Mucosa of stomach (tissue), 1 donor: ENCODE measurements around the gene NDUFV1.

Source experiments
- H3K27me3 ChIP-seq: one replicate; pipeline ENCODE4 v1.7.0; 2013; ENCODE audit warnings: mild to moderate bottlenecking, low read length; ENCODE audit not compliant: control insufficient read depth, insufficient read depth
- H3K36me3 ChIP-seq: one replicate; pipeline ENCODE4 v1.7.0; 2013; ENCODE audit warnings: low read length; ENCODE audit not compliant: control insufficient read depth, insufficient read depth
- H3K4me1 ChIP-seq: one replicate; pipeline ENCODE4 v1.7.0; 2013; ENCODE audit warnings: mild to moderate bottlenecking, low read length; ENCODE audit not compliant: control insufficient read depth, insufficient read depth
- H3K4me3 ChIP-seq: one replicate; pipeline ENCODE4 v1.7.0; 2013; ENCODE audit warnings: low read length
- H3K9ac ChIP-seq: one replicate; pipeline ENCODE4 v1.7.0; 2013; ENCODE audit warnings: mild to moderate bottlenecking, low read length, moderate library complexity
- H3K9me3 ChIP-seq: one replicate; pipeline ENCODE4 v1.7.0; 2013; ENCODE audit warnings: mild to moderate bottlenecking, low read length, moderate library complexity; ENCODE audit not compliant: control insufficient read depth
- donor health status: Pancreatic carcinoma.

Gene NDUFV1

GRCh38 chr11:67606093-67606491 lies 644 bp upstream of the NDUFV1 start:
- Histone ChIP-seq H3K27me3 (no peaks in the 10 kb centered on the region), H3K9ac (peak overlapping the region; percentile 93), H3K4me3 (peak overlapping the region; percentile 83), H3K9me3 (no peaks in the 10 kb centered on the region), H3K4me1 (peaks cover 15% of the 10 kb centered on the region), H3K36me3 (peaks cover 9% of the 10 kb centered on the region)

DNA sequence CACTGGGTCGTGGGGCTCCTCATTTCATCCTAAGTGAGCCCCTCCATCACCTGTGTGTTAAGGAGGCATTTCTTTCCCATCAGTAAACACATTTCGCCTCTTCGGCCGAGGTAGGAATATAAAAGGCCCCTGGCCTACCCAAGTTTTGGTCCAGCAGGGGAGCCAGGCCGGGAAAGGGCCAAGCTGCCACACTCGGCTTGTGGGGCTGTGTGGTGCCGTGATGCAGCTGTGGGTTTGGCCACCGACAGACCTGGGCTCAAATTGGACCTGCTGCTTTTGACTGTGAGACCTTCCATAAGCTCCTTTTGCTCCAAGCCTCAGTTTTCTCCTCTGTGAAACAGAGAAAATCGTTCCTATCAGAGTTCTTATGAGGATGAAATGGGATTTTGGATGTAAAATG lies 771 bp downstream of the NDUFV1 start:
- H3K9me3 ChIP-seq = no peaks in the 10 kb centered on the region
- H3K36me3 ChIP-seq = peaks cover 9% of the 10 kb centered on the region
- H3K27me3 ChIP-seq = no peaks in the 10 kb centered on the region
- H3K4me1 ChIP-seq = peaks cover 15% of the 10 kb centered on the region
- H3K9ac ChIP-seq = peak overlapping the region; percentile 93
- peak overlapping the region; percentile 83 for H3K4me3 ChIP-seq

DNA sequence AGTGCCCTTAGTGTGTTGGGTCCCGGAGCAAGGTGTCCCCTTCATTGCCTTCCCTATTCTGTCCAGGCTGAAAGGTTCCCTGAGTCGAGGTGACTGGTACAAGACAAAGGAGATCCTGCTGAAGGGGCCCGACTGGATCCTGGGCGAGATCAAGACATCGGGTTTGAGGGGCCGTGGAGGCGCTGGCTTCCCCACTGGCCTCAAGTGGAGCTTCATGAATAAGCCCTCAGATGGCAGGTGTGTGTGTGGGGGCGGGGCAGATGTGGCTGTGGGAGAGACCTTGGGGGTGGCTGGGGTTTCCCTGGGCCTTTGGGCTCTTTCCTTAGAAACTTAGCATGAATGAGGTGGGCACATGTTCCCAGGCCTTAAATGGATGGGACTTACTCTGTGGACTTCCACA lies 1.8 kb downstream of the NDUFV1 start:
- Histone ChIP-seq H3K4me1 (peaks cover 18% of the 10 kb centered on the region), H3K9ac (no peak overlapping the region), H3K27me3 (no peaks in the 10 kb centered on the region), H3K9me3 (no peaks in the 10 kb centered on the region), H3K4me3 (no peak overlapping the region), H3K36me3 (peaks cover 9% of the 10 kb centered on the region)

DNA sequence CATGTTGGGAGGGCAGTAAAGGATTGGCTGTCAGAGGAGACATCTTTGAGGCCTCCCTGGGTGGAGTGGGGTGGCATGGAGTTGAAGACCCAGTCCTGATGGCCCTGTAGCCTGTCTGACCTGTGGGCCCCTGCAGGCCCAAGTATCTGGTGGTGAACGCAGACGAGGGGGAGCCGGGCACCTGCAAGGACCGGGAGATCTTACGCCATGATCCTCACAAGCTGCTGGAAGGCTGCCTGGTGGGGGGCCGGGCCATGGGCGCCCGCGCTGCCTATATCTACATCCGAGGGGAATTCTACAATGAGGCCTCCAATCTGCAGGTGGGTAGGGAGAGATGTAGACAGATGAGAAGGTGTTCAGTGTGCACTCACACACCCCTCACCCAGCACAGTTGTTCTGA lies 2.6 kb downstream of the NDUFV1 start:
- Histone ChIP-seq H3K9ac (no peak overlapping the region), H3K9me3 (no peaks in the 10 kb centered on the region), H3K4me3 (no peak overlapping the region), H3K27me3 (no peaks in the 10 kb centered on the region), H3K4me1 (peaks cover 26% of the 10 kb centered on the region), H3K36me3 (peaks cover 9% of the 10 kb centered on the region)

GRCh38 chr11:67610302-67610868 lies 3.6 kb downstream of the NDUFV1 start:
- Histone ChIP-seq H3K9ac (no peak overlapping the region), H3K4me3 (no peak overlapping the region), H3K27me3 (peaks cover 6% of the 10 kb centered on the region), H3K36me3 (peaks cover 9% of the 10 kb centered on the region), H3K4me1 (peaks cover 32% of the 10 kb centered on the region), H3K9me3 (no peaks in the 10 kb centered on the region)

GRCh38 chr11:67611165-67611564 lies 4.4 kb downstream of the NDUFV1 start:
- peaks cover 12% of the 10 kb centered on the region for H3K27me3 ChIP-seq
- H3K9me3 ChIP-seq = no peaks in the 10 kb centered on the region
- H3K4me3 ChIP-seq = no peak overlapping the region
- H3K36me3 ChIP-seq = peaks cover 9% of the 10 kb centered on the region
- peaks cover 32% of the 10 kb centered on the region for H3K4me1 ChIP-seq
- H3K9ac ChIP-seq = no peak overlapping the region

GRCh38 chr11:67611704-67612587 lies 5.2 kb downstream of the NDUFV1 start:
- Histone ChIP-seq H3K9ac (no peak overlapping the region), H3K27me3 (peaks cover 18% of the 10 kb centered on the region), H3K4me1 (peaks cover 36% of the 10 kb centered on the region), H3K4me3 (no peak overlapping the region), H3K9me3 (no peaks in the 10 kb centered on the region), H3K36me3 (peaks cover 9% of the 10 kb centered on the region)

GRCh38 chr11:67612751-67613150 lies 6.0 kb downstream of the NDUFV1 start:
- Histone ChIP-seq H3K9ac (no peak overlapping the region), H3K9me3 (no peaks in the 10 kb centered on the region), H3K36me3 (peaks cover 9% of the 10 kb centered on the region), H3K27me3 (peaks cover 18% of the 10 kb centered on the region), H3K4me1 (peaks cover 28% of the 10 kb centered on the region), H3K4me3 (no peak overlapping the region)

- Histone ChIP-seq H3K9ac (peak overlapping the region; percentile 75), H3K27me3 (peaks cover 18% of the 10 kb centered on the region), H3K4me3 (peak overlapping the region; percentile 31), H3K36me3 (peaks cover 9% of the 10 kb centered on the region), H3K9me3 (no peaks in the 10 kb centered on the region), H3K4me1 (peaks cover 21% of the 10 kb centered on the region)
These were observed 6.7 kb downstream of the NDUFV1 start for GRCh38 chr11:67613313-67613959.

DNA sequence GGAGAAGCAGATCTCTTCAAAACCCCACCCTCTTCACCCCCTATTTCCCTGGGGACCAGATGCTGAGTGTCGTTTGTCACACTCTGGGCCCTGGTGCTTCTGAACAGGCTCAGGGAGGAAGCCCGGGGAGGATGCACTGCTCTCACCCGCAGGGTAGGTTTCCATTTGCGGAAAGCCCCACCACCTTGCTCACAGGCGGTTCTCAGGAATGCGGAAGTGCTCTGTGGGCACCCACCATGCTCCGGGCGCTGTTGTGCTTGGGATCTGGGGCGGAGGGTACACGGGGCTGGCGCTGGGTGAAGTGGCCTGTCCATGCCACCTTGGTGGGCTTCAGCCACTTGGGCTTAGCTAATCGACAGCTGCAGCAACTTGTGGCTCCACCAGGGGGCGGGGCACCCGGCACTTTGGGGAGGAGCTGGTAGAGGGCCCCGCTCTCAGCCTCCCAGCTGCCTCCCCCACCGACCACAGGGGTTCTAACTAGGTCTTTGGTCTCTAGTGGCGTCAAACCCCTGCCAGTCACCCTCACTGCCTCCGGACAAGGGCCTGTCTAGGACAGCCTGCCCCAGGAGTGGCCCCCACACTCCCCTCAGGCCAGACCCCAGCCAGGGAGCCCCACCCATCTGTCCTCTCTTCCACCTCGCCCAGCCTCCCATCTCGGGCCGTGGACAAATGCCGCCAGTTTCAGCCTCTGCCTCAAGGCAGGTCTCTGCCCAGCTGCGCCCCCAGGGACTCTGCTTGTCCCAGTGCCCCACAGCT lies 7.4 kb downstream of the NDUFV1 start:
- Histone ChIP-seq H3K9ac (peak overlapping the region; percentile 75), H3K27me3 (peaks cover 18% of the 10 kb centered on the region), H3K36me3 (peaks cover 9% of the 10 kb centered on the region), H3K4me3 (peak overlapping the region; percentile 31), H3K9me3 (no peaks in the 10 kb centered on the region), H3K4me1 (peaks cover 21% of the 10 kb centered on the region)

GRCh38 chr11:67614730-67615714 lies 8.3 kb downstream of the NDUFV1 start:
- Histone ChIP-seq H3K9ac (peak overlapping the region; percentile 75), H3K4me3 (no peak overlapping the region), H3K27me3 (peaks cover 18% of the 10 kb centered on the region), H3K36me3 (peaks cover 8% of the 10 kb centered on the region), H3K9me3 (no peaks in the 10 kb centered on the region), H3K4me1 (peaks cover 21% of the 10 kb centered on the region)
